IMR-90 (cell line): ENCODE data around the gene MPRIP. TPM values are rescaled to one million over a fixed set of nuclear protein-coding genes. Genes with fewer than 3 reads are reported as not detected.

Source experiments
- ATAC-seq: fragments of 200-7000 bp; cut with Tn5 transposase; 2 replicates; pipeline ENCODE4 v1.9.1; 2020; ENCODE audit warnings: low read depth, mild to moderate bottlenecking, moderate library complexity
- BruUV-seq: library from RNA; stranded (reverse); fragments of 400-500 nt; replicated peaks from 2 replicates; lab custom pipeline; 2021; lab: Mats Ljungman, UMichigan
- CTCF ChIA-PET: fragments of 300-600 bp; formaldehyde crosslinking; extraction: SDS; loops from one replicate; lab custom pipeline; 2021; ENCODE audit warnings: antibody characterized with exemption; lab: Yijun Ruan, JAX
- POLR2A ChIA-PET: fragments of 300-600 bp; sonication (Branson Sonifier 250); formaldehyde crosslinking; loops from one replicate; lab custom pipeline; 2022; ENCODE audit warnings: antibody characterized with exemption; ENCODE audit not compliant: unreplicated experiment; lab: Charles Lee
- DNase-seq: peaks from one replicate; pipeline ENCODE4 v3.0.0; 2013
- H2AFZ ChIP-seq: replicated peaks from 2 replicates; pipeline ENCODE3; 2013; ENCODE audit warnings: low read length, mild to moderate bottlenecking; ENCODE audit not compliant: poor library complexity
- H2AK5ac ChIP-seq: 2 replicates; pipeline ENCODE4 v1.6.1; 2013; ENCODE audit warnings: low read depth, low read length, inconsistent platforms
- H2AK9ac ChIP-seq: replicated peaks from 2 replicates; pipeline ENCODE3; 2013; ENCODE audit warnings: mild to moderate bottlenecking, low read depth, low read length, moderate library complexity; ENCODE audit not compliant: poor library complexity
- H2BK120ac ChIP-seq: 2 replicates; pipeline ENCODE4 v1.6.1; 2013; ENCODE audit warnings: low read depth, low read length, inconsistent platforms
- H2BK15ac ChIP-seq: 3 replicates; pipeline ENCODE4 v1.6.1; 2013; ENCODE audit warnings: low read depth, low read length, inconsistent platforms
- H2BK20ac ChIP-seq: 2 replicates; pipeline ENCODE4 v1.6.1; 2013; ENCODE audit warnings: low read depth, mild to moderate bottlenecking, inconsistent platforms, low read length, moderate library complexity
- H2BK5ac ChIP-seq: 2 replicates; pipeline ENCODE4 v1.6.1; 2013; ENCODE audit warnings: mild to moderate bottlenecking, low read depth, low read length, inconsistent platforms; ENCODE audit not compliant: poor library complexity, severe bottlenecking
- H3K14ac ChIP-seq: replicated peaks from 2 replicates; pipeline ENCODE4 v1.6.1; 2013; ENCODE audit warnings: low read depth, low read length, inconsistent platforms
- H3K18ac ChIP-seq: 2 replicates; pipeline ENCODE4 v1.6.1; 2013; ENCODE audit warnings: low read depth, low read length, control low read depth
- H3K23ac ChIP-seq: 2 replicates; pipeline ENCODE4 v1.6.1; 2013; ENCODE audit warnings: low read depth, low read length, inconsistent platforms
- H3K27ac ChIP-seq: 2 replicates; pipeline ENCODE4 v1.5.1; 2013; ENCODE audit warnings: mild to moderate bottlenecking, control low read depth, low read length; ENCODE audit not compliant: insufficient read depth
- H3K27me3 ChIP-seq: 2 replicates; pipeline ENCODE4 v1.6.1; 2013; ENCODE audit warnings: low read length; ENCODE audit not compliant: control insufficient read depth, insufficient read depth
- H3K36me3 ChIP-seq: 2 replicates; pipeline ENCODE4 v1.6.1; 2013; ENCODE audit warnings: low read length, mixed read lengths; ENCODE audit not compliant: control insufficient read depth, insufficient read depth
- H3K4ac ChIP-seq: 2 replicates; pipeline ENCODE4 v1.6.1; 2013; ENCODE audit warnings: low read depth, low read length, inconsistent platforms
- H3K4me1 ChIP-seq: 2 replicates; pipeline ENCODE4 v1.6.1; 2013; ENCODE audit warnings: low read length, mixed read lengths; ENCODE audit not compliant: control insufficient read depth, insufficient read depth
- H3K4me2 ChIP-seq: 2 replicates; pipeline ENCODE4 v1.6.1; 2013; ENCODE audit warnings: low read depth, mild to moderate bottlenecking, control low read depth, low read length, moderate library complexity
- H3K4me3 ChIP-seq: 2 replicates; pipeline ENCODE4 v1.5.1; 2013; ENCODE audit warnings: low read depth, mild to moderate bottlenecking, control low read depth, low read length, moderate library complexity; ENCODE audit not compliant: insufficient read depth
- H3K56ac ChIP-seq: 2 replicates; pipeline ENCODE4 v1.6.1; 2013; ENCODE audit warnings: low read length, inconsistent platforms; ENCODE audit not compliant: insufficient read depth; ENCODE audit errors: extremely low read depth
- H3K79me1 ChIP-seq, 2 experiments: 2 replicates each; pipeline ENCODE4 v1.6.1; 2013; ENCODE audit warnings: low read length in 2 of 2, inconsistent platforms in 1 of 2, low read depth in 1 of 2
- H3K9ac ChIP-seq: 2 replicates; pipeline ENCODE4 v1.6.1; 2013; ENCODE audit warnings: low read depth, low read length, control low read depth
- H3K9me1 ChIP-seq: 2 replicates; pipeline ENCODE4 v1.6.1; 2013; ENCODE audit warnings: low read length, inconsistent platforms; ENCODE audit not compliant: insufficient read depth
- H3K9me3 ChIP-seq: 2 replicates; pipeline ENCODE4 v1.6.1; 2013; ENCODE audit warnings: low read length; ENCODE audit not compliant: control insufficient read depth, insufficient read depth
- H4K20me1 ChIP-seq: 2 replicates; pipeline ENCODE4 v1.6.1; 2013; ENCODE audit warnings: low read length, inconsistent platforms; ENCODE audit not compliant: insufficient read depth
- H4K5ac ChIP-seq: 2 replicates; pipeline ENCODE4 v1.6.1; 2013; ENCODE audit warnings: mild to moderate bottlenecking, low read depth, low read length, control low read depth
- H4K8ac ChIP-seq, 2 experiments: 2 replicates each; pipeline ENCODE4 v1.6.1; 2013; ENCODE audit warnings: low read depth in 2 of 2, low read length in 2 of 2, control low read depth in 1 of 2, inconsistent platforms in 1 of 2
- H4K91ac ChIP-seq: 2 replicates; pipeline ENCODE4 v1.6.1; 2013; ENCODE audit warnings: low read depth, low read length, inconsistent platforms; ENCODE audit not compliant: insufficient read depth
- BHLHE40 ChIP-seq: fragments of 150-350 bp; IDR thresholded peaks from 2 replicates; pipeline ENCODE4 v1.6.1; 2016; ENCODE audit warnings: mild to moderate bottlenecking, low read depth, low read length
- CHD1 ChIP-seq: IDR thresholded peaks from 2 replicates; pipeline ENCODE4 v1.6.1; 2012; ENCODE audit warnings: low read depth, low read length, improper control_type of control experiment
- CTCF ChIP-seq: conservative IDR thresholded peaks from 2 replicates; pipeline ENCODE4 v1.5.1; 2012; ENCODE audit warnings: mild to moderate bottlenecking, low read depth, low read length, improper control_type of control experiment
- ELK1 ChIP-seq: fragments of 150-350 bp; IDR thresholded peaks from 2 replicates; pipeline ENCODE4 v1.6.1; 2016; ENCODE audit warnings: low read depth, mild to moderate bottlenecking, low read length, moderate library complexity, borderline replicate concordance
- FOS ChIP-seq: fragments of 150-350 bp; IDR thresholded peaks from 2 replicates; pipeline ENCODE4 v1.6.1; 2016; ENCODE audit warnings: low read depth, low read length
- MAFK ChIP-seq: IDR thresholded peaks from 2 replicates; pipeline ENCODE4 v1.6.1; 2012; ENCODE audit warnings: low read depth, low read length, improper control_type of control experiment
- MAZ ChIP-seq: IDR thresholded peaks from 2 replicates; pipeline ENCODE4 v1.6.1; 2012; ENCODE audit warnings: low read depth, mild to moderate bottlenecking, low read length, improper control_type of control experiment, moderate library complexity, borderline replicate concordance
- MXI1 ChIP-seq: IDR thresholded peaks from 2 replicates; pipeline ENCODE4 v1.6.1; 2012; ENCODE audit warnings: low read depth, mild to moderate bottlenecking, low read length, moderate library complexity, borderline replicate concordance
- NFE2L2 ChIP-seq: fragments of 150-350 bp; IDR thresholded peaks from 2 replicates; pipeline ENCODE4 v1.6.1; 2016; ENCODE audit warnings: low read depth, mild to moderate bottlenecking, low read length
- POLR2A ChIP-seq: IDR thresholded peaks from 2 replicates; pipeline ENCODE4 v1.6.1; 2012; ENCODE audit warnings: mild to moderate bottlenecking, low read depth, low read length
- RAD21 ChIP-seq: IDR thresholded peaks from 2 replicates; pipeline ENCODE4 v1.6.1; 2012; ENCODE audit warnings: low read length, improper control_type of control experiment
- RCOR1 ChIP-seq: IDR thresholded peaks from 2 replicates; pipeline ENCODE4 v1.6.1; 2012; ENCODE audit warnings: mild to moderate bottlenecking, low read length, improper control_type of control experiment; ENCODE audit not compliant: insufficient replicate concordance
- SMC3 ChIP-seq: fragments of 150-350 bp; IDR thresholded peaks from 2 replicates; pipeline ENCODE4 v1.6.1; 2016; ENCODE audit warnings: low read depth, mild to moderate bottlenecking, antibody characterized with exemption, low read length, moderate library complexity
- USF2 ChIP-seq: fragments of 150-350 bp; IDR thresholded peaks from 2 replicates; pipeline ENCODE4 v1.6.1; 2017; ENCODE audit warnings: mild to moderate bottlenecking, antibody characterized with exemption, low read length, low read depth
- WGBS, 2 experiments: methylation state at CpG; one replicate each; pipeline versions ENCODE4 v1.1.5 to v1.1.7; 2013; ENCODE audit warnings: missing lambda C conversion rate in 2 of 2; ENCODE audit not compliant: insufficient read length in 1 of 2; ENCODE audit errors: extremely low coverage in 2 of 2; 5-methylcytosine and 5-hydroxymethylcytosine counted together
- dilution Hi-C: fragments of 300-500 bp; cut with HindIII; formaldehyde crosslinking; loops from one replicate; pipeline ENCODE4 v1.14.3; 2018; ENCODE audit warnings: low sequenced_read_pairs; ENCODE audit not compliant: unreplicated experiment
- in situ Hi-C: fragments of 300-500 bp; cut with MboI; formaldehyde crosslinking; loops from 3 replicates; pipeline ENCODE4 v1.14.3; 2019; ENCODE audit warnings: low sequenced_read_pairs, inconsistent platforms, mixed read lengths
- intact Hi-C: fragments of 100-400 bp; cut with micrococcal nuclease; formaldehyde crosslinking; loops from 2 replicates; pipeline ENCODE4 v1.10.0; 2022
- polyA plus RNA-seq, 3 experiments: library from polyadenylated mRNA; depleted of rRNA; stranded (reverse); fragments of >200 nt; gene quantifications; 2 replicates each; pipeline ENCODE4 v1.2.3, GENCODE V29; 2012; ENCODE audit warnings: low replicate concordance in 1 of 3
- total RNA-seq: library from RNA; depleted of rRNA; stranded (reverse); fragments of >200 nt; gene quantifications from 2 replicates; pipeline ENCODE4 v1.2.3, GENCODE V29; 2012

The MPRIP gene
- total and polyA plus RNA-seq, 2 of the 4 experiments (the other 2 are of a cell fraction), result 111 to 149 TPM

- WGBS, 2 experiments, result 100% methylated on average over 2 of the region's 16 CpGs; no CpG with 5 or more reads in 1 of the 2 experiments
- no TSS peak for BruUV-seq
- Histone ChIP-seq H3K4me3 (no peak overlapping the region), H4K8ac (no peak overlapping the region), H4K20me1 (peaks cover 98% of the 10 kb centered on the region), H3K18ac (no peak overlapping the region), H3K36me3 (peaks cover 8% of the 10 kb centered on the region; the same call in 1 of the 2 replicates), H4K5ac (no peak overlapping the region), H2BK5ac (no peak overlapping the region), H3K9me1 (peaks cover 57% of the 10 kb centered on the region), H3K4me1 (peaks cover 18% of the 10 kb centered on the region), H3K27me3 (no peaks in the 10 kb centered on the region), H3K56ac (no peak overlapping the region), H2AFZ (no peak overlapping the region), H3K9ac (no peak overlapping the region), H2AK9ac (no peak overlapping the region), H3K23ac (no peak overlapping the region), H2BK20ac (no peak overlapping the region), H3K9me3 (no peaks in the 10 kb centered on the region), H4K91ac (no peak overlapping the region), H3K14ac (no peak overlapping the region), H2BK15ac (no peak overlapping the region), H3K4me2 (no peak overlapping the region), H3K4ac (no peak overlapping the region; the same call in 1 of the 2 replicates), H3K79me1 (peaks cover 19 to 97% of the 10 kb centered on the region in 2 experiments), H2BK120ac (no peak overlapping the region), H2AK5ac (0 out of 2 replicates have a peak overlapping the region, but pooled peaks have one; percentile 2), H3K27ac (no peak overlapping the region)
- intact Hi-C loops, result no loop called here
- no peak for DNase-seq
- CTCF ChIA-PET, result no interaction called here
- POLR2A ChIA-PET, result no interaction called here
- dilution Hi-C loops, result no loop called here
- ATAC-seq, result peak; percentile 25; the same call in 1 of the 2 replicates
- in situ Hi-C loops, result no loop called here
- TF ChIP-seq CHD1, result no peak
- no peak for TF ChIP-seq FOS
- no peak for TF ChIP-seq SMC3
- no peak for TF ChIP-seq POLR2A
- no peak for TF ChIP-seq USF2
- TF ChIP-seq ELK1, result no peak
- no peak for TF ChIP-seq BHLHE40
- no peak for TF ChIP-seq RAD21
- TF ChIP-seq NFE2L2, result no peak
- no peak for TF ChIP-seq MXI1
- no peak for TF ChIP-seq RCOR1
- TF ChIP-seq MAFK, result no peak
- TF ChIP-seq MAZ, result no peak
- no peak for TF ChIP-seq CTCF
These were observed 13.3 kb downstream of the MPRIP start for GRCh38 chr17:17055286-17056155.
